ENCODE results near the gene C9orf85.

DNA sequence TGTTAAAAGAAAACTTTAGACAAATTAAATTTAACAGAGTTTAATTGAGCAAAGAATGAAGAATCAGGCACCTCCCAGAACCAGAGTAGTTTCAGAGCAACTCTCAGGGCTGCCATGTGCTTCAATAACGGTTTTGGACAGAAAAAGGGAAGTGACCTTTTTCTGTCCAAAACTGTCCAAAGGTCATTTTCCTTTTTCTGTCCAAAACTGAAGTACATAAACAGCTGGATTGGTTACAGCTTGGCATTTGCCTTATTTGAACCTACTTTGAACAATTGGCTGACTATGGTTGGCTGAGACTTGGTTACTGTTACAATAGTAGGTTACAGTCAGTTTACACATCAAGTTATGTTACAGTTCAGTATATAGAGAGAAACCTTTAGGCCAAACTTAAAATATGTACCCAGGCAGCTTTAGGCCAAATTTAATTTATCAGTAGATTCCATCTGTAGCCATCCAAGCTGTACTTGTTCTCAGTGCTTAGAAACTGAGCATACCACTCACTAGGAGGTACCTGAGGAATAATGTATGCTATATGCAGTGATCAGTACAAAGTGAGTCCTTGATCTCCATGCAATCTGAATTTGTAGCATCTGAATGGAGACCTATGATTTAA lies 44.0 kb downstream of the C9orf85 start:
- TF ChIP-seq, protein P1, sequence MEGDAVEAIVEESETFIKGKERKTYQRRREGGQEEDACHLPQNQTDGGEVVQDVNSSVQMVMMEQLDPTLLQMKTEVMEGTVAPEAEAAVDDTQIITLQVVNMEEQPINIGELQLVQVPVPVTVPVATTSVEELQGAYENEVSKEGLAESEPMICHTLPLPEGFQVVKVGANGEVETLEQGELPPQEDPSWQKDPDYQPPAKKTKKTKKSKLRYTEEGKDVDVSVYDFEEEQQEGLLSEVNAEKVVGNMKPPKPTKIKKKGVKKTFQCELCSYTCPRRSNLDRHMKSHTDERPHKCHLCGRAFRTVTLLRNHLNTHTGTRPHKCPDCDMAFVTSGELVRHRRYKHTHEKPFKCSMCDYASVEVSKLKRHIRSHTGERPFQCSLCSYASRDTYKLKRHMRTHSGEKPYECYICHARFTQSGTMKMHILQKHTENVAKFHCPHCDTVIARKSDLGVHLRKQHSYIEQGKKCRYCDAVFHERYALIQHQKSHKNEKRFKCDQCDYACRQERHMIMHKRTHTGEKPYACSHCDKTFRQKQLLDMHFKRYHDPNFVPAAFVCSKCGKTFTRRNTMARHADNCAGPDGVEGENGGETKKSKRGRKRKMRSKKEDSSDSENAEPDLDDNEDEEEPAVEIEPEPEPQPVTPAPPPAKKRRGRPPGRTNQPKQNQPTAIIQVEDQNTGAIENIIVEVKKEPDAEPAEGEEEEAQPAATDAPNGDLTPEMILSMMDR (IDR thresholded peaks at IDR 0.05), result no peak
- no peak for TF ChIP-seq EZH2 (IDR thresholded peaks at IDR 0.05; ENCODE audit: borderline replicate concordance, insufficient read depth, low read depth, low read length, poor library complexity, severe bottlenecking)
